ENCODE measurements around the gene ACVR1C.

ACVR1C gene
- total RNA-seq = 4.6 to 19.1 reads per million in 2 experiments

GRCh38 chr2:157628477-157629415, at the start of gene ACVR1C:
Gene ACVR1C, minus strand, starts transcription at chr2:157628864. Its CDS starts 220 bp downstream, at chr2:157628644.
- DNase-seq (ENCODE audit: low read depth) = peak; percentile 46

GRCh38 chr2:157677941-157678340, 49.3 kb upstream of the ACVR1C start:
- DNase-seq (ENCODE audit: low read depth) = no peak

- no peak for DNase-seq (ENCODE audit: low read depth)
These were observed 43.5 kb upstream of the ACVR1C start for GRCh38 chr2:157672129-157672528.

GRCh38 chr2:157662401-157662800, 33.7 kb upstream of the ACVR1C start:
- no peak for DNase-seq (ENCODE audit: low read depth)

- no peak for DNase-seq (ENCODE audit: low read depth)
These were observed 33.1 kb upstream of the ACVR1C start for GRCh38 chr2:157661776-157662175.

GRCh38 chr2:157657858-157658257, 29.2 kb upstream of the ACVR1C start:
- DNase-seq (ENCODE audit: low read depth) = no peak

GRCh38 chr2:157657101-157657500, 28.4 kb upstream of the ACVR1C start:
- no peak for DNase-seq (ENCODE audit: low read depth)

- no peak for DNase-seq (ENCODE audit: low read depth)
These were observed 16.1 kb upstream of the ACVR1C start for GRCh38 chr2:157644776-157645175.

GRCh38 chr2:157631861-157632260, 3.2 kb upstream of the ACVR1C start:
- DNase-seq (ENCODE audit: low read depth) = no peak

- peak; percentile 18 for DNase-seq (ENCODE audit: low read depth)
These were observed 829 bp downstream of the ACVR1C start for GRCh38 chr2:157627594-157628476.

GRCh38 chr2:157625296-157625695, 3.4 kb downstream of the ACVR1C start:
- no peak for DNase-seq (ENCODE audit: low read depth)

GRCh38 chr2:157620956-157621355, 7.7 kb downstream of the ACVR1C start:
- DNase-seq (ENCODE audit: low read depth) = no peak

- no peak for DNase-seq (ENCODE audit: low read depth)
These were observed 16.9 kb downstream of the ACVR1C start for GRCh38 chr2:157611726-157612125.

- no peak for DNase-seq (ENCODE audit: low read depth)
These were observed 17.6 kb downstream of the ACVR1C start for GRCh38 chr2:157611110-157611509.

- no peak for DNase-seq (ENCODE audit: low read depth)
These were observed 22.1 kb downstream of the ACVR1C start for GRCh38 chr2:157606534-157606933.

- DNase-seq (ENCODE audit: low read depth) = no peak
These were observed 25.5 kb downstream of the ACVR1C start for GRCh38 chr2:157603198-157603597.

- DNase-seq (ENCODE audit: low read depth) = no peak
These were observed 26.9 kb downstream of the ACVR1C start for GRCh38 chr2:157601807-157602206.

- peak; percentile 25 for DNase-seq (ENCODE audit: low read depth)
These were observed 31.5 kb downstream of the ACVR1C start for GRCh38 chr2:157596992-157597681.

- no peak for DNase-seq (ENCODE audit: low read depth)
These were observed 35.3 kb downstream of the ACVR1C start for GRCh38 chr2:157593411-157593810.

- no peak for DNase-seq (ENCODE audit: low read depth)
These were observed 35.7 kb downstream of the ACVR1C start for GRCh38 chr2:157592948-157593347.

GRCh38 chr2:157592374-157592773, 36.3 kb downstream of the ACVR1C start:
- no peak for DNase-seq (ENCODE audit: low read depth)

- DNase-seq (ENCODE audit: low read depth) = no peak
These were observed 41.1 kb downstream of the ACVR1C start for GRCh38 chr2:157587576-157587975.

All from T follicular helper cell (primary cell).